IMR-90 (cell line): Measurements from ENCODE around the gene HLA-DRB1. TPM values are rescaled to one million over a fixed set of nuclear protein-coding genes. Genes with fewer than 3 reads are reported as not detected.

Source experiments
- ATAC-seq: fragments of 200-7000 bp; cut with Tn5 transposase; 2 replicates; pipeline ENCODE4 v1.9.1; 2020; ENCODE audit warnings: low read depth, mild to moderate bottlenecking, moderate library complexity
- BruUV-seq: library from RNA; stranded (reverse); fragments of 400-500 nt; replicated peaks from 2 replicates; lab custom pipeline; 2021; lab: Mats Ljungman, UMichigan
- CTCF ChIA-PET: fragments of 300-600 bp; formaldehyde crosslinking; extraction: SDS; loops from one replicate; lab custom pipeline; 2021; ENCODE audit warnings: antibody characterized with exemption; lab: Yijun Ruan, JAX
- POLR2A ChIA-PET: fragments of 300-600 bp; sonication (Branson Sonifier 250); formaldehyde crosslinking; loops from one replicate; lab custom pipeline; 2022; ENCODE audit warnings: antibody characterized with exemption; ENCODE audit not compliant: unreplicated experiment; lab: Charles Lee
- DNase-seq: peaks from one replicate; pipeline ENCODE4 v3.0.0; 2013
- H2AFZ ChIP-seq: replicated peaks from 2 replicates; pipeline ENCODE3; 2013; ENCODE audit warnings: low read length, mild to moderate bottlenecking; ENCODE audit not compliant: poor library complexity
- H2AK5ac ChIP-seq: 2 replicates; pipeline ENCODE4 v1.6.1; 2013; ENCODE audit warnings: low read depth, low read length, inconsistent platforms
- H2AK9ac ChIP-seq: replicated peaks from 2 replicates; pipeline ENCODE3; 2013; ENCODE audit warnings: mild to moderate bottlenecking, low read depth, low read length, moderate library complexity; ENCODE audit not compliant: poor library complexity
- H2BK120ac ChIP-seq: 2 replicates; pipeline ENCODE4 v1.6.1; 2013; ENCODE audit warnings: low read depth, low read length, inconsistent platforms
- H2BK15ac ChIP-seq: 3 replicates; pipeline ENCODE4 v1.6.1; 2013; ENCODE audit warnings: low read depth, low read length, inconsistent platforms
- H2BK20ac ChIP-seq: 2 replicates; pipeline ENCODE4 v1.6.1; 2013; ENCODE audit warnings: low read depth, mild to moderate bottlenecking, inconsistent platforms, low read length, moderate library complexity
- H2BK5ac ChIP-seq: 2 replicates; pipeline ENCODE4 v1.6.1; 2013; ENCODE audit warnings: mild to moderate bottlenecking, low read depth, low read length, inconsistent platforms; ENCODE audit not compliant: poor library complexity, severe bottlenecking
- H3K14ac ChIP-seq: replicated peaks from 2 replicates; pipeline ENCODE4 v1.6.1; 2013; ENCODE audit warnings: low read depth, low read length, inconsistent platforms
- H3K18ac ChIP-seq: 2 replicates; pipeline ENCODE4 v1.6.1; 2013; ENCODE audit warnings: low read depth, low read length, control low read depth
- H3K23ac ChIP-seq: 2 replicates; pipeline ENCODE4 v1.6.1; 2013; ENCODE audit warnings: low read depth, low read length, inconsistent platforms
- H3K27ac ChIP-seq: 2 replicates; pipeline ENCODE4 v1.5.1; 2013; ENCODE audit warnings: mild to moderate bottlenecking, control low read depth, low read length; ENCODE audit not compliant: insufficient read depth
- H3K27me3 ChIP-seq: 2 replicates; pipeline ENCODE4 v1.6.1; 2013; ENCODE audit warnings: low read length; ENCODE audit not compliant: control insufficient read depth, insufficient read depth
- H3K36me3 ChIP-seq: 2 replicates; pipeline ENCODE4 v1.6.1; 2013; ENCODE audit warnings: low read length, mixed read lengths; ENCODE audit not compliant: control insufficient read depth, insufficient read depth
- H3K4ac ChIP-seq: 2 replicates; pipeline ENCODE4 v1.6.1; 2013; ENCODE audit warnings: low read depth, low read length, inconsistent platforms
- H3K4me1 ChIP-seq: 2 replicates; pipeline ENCODE4 v1.6.1; 2013; ENCODE audit warnings: low read length, mixed read lengths; ENCODE audit not compliant: control insufficient read depth, insufficient read depth
- H3K4me2 ChIP-seq: 2 replicates; pipeline ENCODE4 v1.6.1; 2013; ENCODE audit warnings: low read depth, mild to moderate bottlenecking, control low read depth, low read length, moderate library complexity
- H3K4me3 ChIP-seq: 2 replicates; pipeline ENCODE4 v1.5.1; 2013; ENCODE audit warnings: low read depth, mild to moderate bottlenecking, control low read depth, low read length, moderate library complexity; ENCODE audit not compliant: insufficient read depth
- H3K56ac ChIP-seq: 2 replicates; pipeline ENCODE4 v1.6.1; 2013; ENCODE audit warnings: low read length, inconsistent platforms; ENCODE audit not compliant: insufficient read depth; ENCODE audit errors: extremely low read depth
- H3K79me1 ChIP-seq, 2 experiments: 2 replicates each; pipeline ENCODE4 v1.6.1; 2013; ENCODE audit warnings: low read length in 2 of 2, inconsistent platforms in 1 of 2, low read depth in 1 of 2
- H3K9ac ChIP-seq: 2 replicates; pipeline ENCODE4 v1.6.1; 2013; ENCODE audit warnings: low read depth, low read length, control low read depth
- H3K9me1 ChIP-seq: 2 replicates; pipeline ENCODE4 v1.6.1; 2013; ENCODE audit warnings: low read length, inconsistent platforms; ENCODE audit not compliant: insufficient read depth
- H3K9me3 ChIP-seq: 2 replicates; pipeline ENCODE4 v1.6.1; 2013; ENCODE audit warnings: low read length; ENCODE audit not compliant: control insufficient read depth, insufficient read depth
- H4K20me1 ChIP-seq: 2 replicates; pipeline ENCODE4 v1.6.1; 2013; ENCODE audit warnings: low read length, inconsistent platforms; ENCODE audit not compliant: insufficient read depth
- H4K5ac ChIP-seq: 2 replicates; pipeline ENCODE4 v1.6.1; 2013; ENCODE audit warnings: mild to moderate bottlenecking, low read depth, low read length, control low read depth
- H4K8ac ChIP-seq, 2 experiments: 2 replicates each; pipeline ENCODE4 v1.6.1; 2013; ENCODE audit warnings: low read depth in 2 of 2, low read length in 2 of 2, control low read depth in 1 of 2, inconsistent platforms in 1 of 2
- H4K91ac ChIP-seq: 2 replicates; pipeline ENCODE4 v1.6.1; 2013; ENCODE audit warnings: low read depth, low read length, inconsistent platforms; ENCODE audit not compliant: insufficient read depth
- BHLHE40 ChIP-seq: fragments of 150-350 bp; IDR thresholded peaks from 2 replicates; pipeline ENCODE4 v1.6.1; 2016; ENCODE audit warnings: mild to moderate bottlenecking, low read depth, low read length
- CEBPB ChIP-seq: IDR thresholded peaks from 2 replicates; pipeline ENCODE4 v1.6.1; 2012; ENCODE audit warnings: low read depth, low read length, improper control_type of control experiment
- CHD1 ChIP-seq: IDR thresholded peaks from 2 replicates; pipeline ENCODE4 v1.6.1; 2012; ENCODE audit warnings: low read depth, low read length, improper control_type of control experiment
- CTCF ChIP-seq: conservative IDR thresholded peaks from 2 replicates; pipeline ENCODE4 v1.5.1; 2012; ENCODE audit warnings: mild to moderate bottlenecking, low read depth, low read length, improper control_type of control experiment
- MAFK ChIP-seq: IDR thresholded peaks from 2 replicates; pipeline ENCODE4 v1.6.1; 2012; ENCODE audit warnings: low read depth, low read length, improper control_type of control experiment
- MAZ ChIP-seq: IDR thresholded peaks from 2 replicates; pipeline ENCODE4 v1.6.1; 2012; ENCODE audit warnings: low read depth, mild to moderate bottlenecking, low read length, improper control_type of control experiment, moderate library complexity, borderline replicate concordance
- NFE2L2 ChIP-seq: fragments of 150-350 bp; IDR thresholded peaks from 2 replicates; pipeline ENCODE4 v1.6.1; 2016; ENCODE audit warnings: low read depth, mild to moderate bottlenecking, low read length
- POLR2A ChIP-seq: IDR thresholded peaks from 2 replicates; pipeline ENCODE4 v1.6.1; 2012; ENCODE audit warnings: mild to moderate bottlenecking, low read depth, low read length
- RCOR1 ChIP-seq: IDR thresholded peaks from 2 replicates; pipeline ENCODE4 v1.6.1; 2012; ENCODE audit warnings: mild to moderate bottlenecking, low read length, improper control_type of control experiment; ENCODE audit not compliant: insufficient replicate concordance
- RFX5 ChIP-seq: IDR thresholded peaks from 2 replicates; pipeline ENCODE4 v1.8.0; 2012; ENCODE audit warnings: low read depth, mild to moderate bottlenecking, low read length, moderate library complexity
- WGBS, 2 experiments: methylation state at CpG; one replicate each; pipeline versions ENCODE4 v1.1.5 to v1.1.7; 2013; ENCODE audit warnings: missing lambda C conversion rate in 2 of 2; ENCODE audit not compliant: insufficient read length in 1 of 2; ENCODE audit errors: extremely low coverage in 2 of 2; 5-methylcytosine and 5-hydroxymethylcytosine counted together
- dilution Hi-C: fragments of 300-500 bp; cut with HindIII; formaldehyde crosslinking; loops from one replicate; pipeline ENCODE4 v1.14.3; 2018; ENCODE audit warnings: low sequenced_read_pairs; ENCODE audit not compliant: unreplicated experiment
- in situ Hi-C: fragments of 300-500 bp; cut with MboI; formaldehyde crosslinking; loops from 3 replicates; pipeline ENCODE4 v1.14.3; 2019; ENCODE audit warnings: low sequenced_read_pairs, inconsistent platforms, mixed read lengths
- intact Hi-C: fragments of 100-400 bp; cut with micrococcal nuclease; formaldehyde crosslinking; loops from 2 replicates; pipeline ENCODE4 v1.10.0; 2022
- polyA plus RNA-seq, 3 experiments: library from polyadenylated mRNA; depleted of rRNA; stranded (reverse); fragments of >200 nt; gene quantifications; 2 replicates each; pipeline ENCODE4 v1.2.3, GENCODE V29; 2012; ENCODE audit warnings: low replicate concordance in 1 of 3
- total RNA-seq: library from RNA; depleted of rRNA; stranded (reverse); fragments of >200 nt; gene quantifications from 2 replicates; pipeline ENCODE4 v1.2.3, GENCODE V29; 2012
- TF ChIP-seq, protein P1 (sequence below): fragments of 150-350 bp; IDR thresholded peaks from 2 replicates; pipeline ENCODE4 v1.6.1; 2016; ENCODE audit warnings: low read depth, mild to moderate bottlenecking, low read length, moderate library complexity, borderline replicate concordance

HLA-DRB1 gene
- total and polyA plus RNA-seq, 2 of the 4 experiments (the other 2 are of a cell fraction), result not detected

GRCh38 chr6:32578962-32579361 lies 10.7 kb downstream of the HLA-DRB1 start:
- CTCF ChIA-PET, result no interaction called here
- Histone ChIP-seq H3K56ac (no peak overlapping the region), H4K20me1 (no peaks in the 10 kb centered on the region), H3K9me3 (no peaks in the 10 kb centered on the region), H3K9ac (no peak overlapping the region), H2BK120ac (no peak overlapping the region), H3K9me1 (no peaks in the 10 kb centered on the region), H4K91ac (no peak overlapping the region), H3K14ac (no peak overlapping the region), H3K27ac (no peak overlapping the region), H3K4ac (no peak overlapping the region), H3K4me3 (no peak overlapping the region), H3K18ac (no peak overlapping the region), H2BK20ac (no peak overlapping the region), H3K27me3 (no peaks in the 10 kb centered on the region), H4K8ac (no peak overlapping the region), H3K4me1 (no peaks in the 10 kb centered on the region), H2AK9ac (no peak overlapping the region), H3K79me1 (no peaks in the 10 kb centered on the region), H4K5ac (no peak overlapping the region), H2BK15ac (no peak overlapping the region), H3K4me2 (no peak overlapping the region), H3K23ac (no peak overlapping the region), H2AFZ (no peak overlapping the region), H2AK5ac (no peak overlapping the region), H2BK5ac (no peak overlapping the region), H3K36me3 (no peaks in the 10 kb centered on the region)
- in situ Hi-C loops (no loop called here), intact Hi-C loops (no loop called here), dilution Hi-C loops (no loop called here)
- 0% methylated on average over 2 of the region's 3 CpGs; no CpG with 5 or more reads in 1 of the 2 experiments for WGBS, 2 experiments
- ATAC-seq (no peak), DNase-seq (no peak)
- BruUV-seq, result no TSS peak
- POLR2A ChIA-PET, result no interaction called here
- TF ChIP-seq MAFK (no peak), RFX5 (no peak), CEBPB (no peak), BHLHE40 (no peak), CHD1 (no peak), CTCF (no peak), RCOR1 (no peak), MAZ (no peak), POLR2A (no peak), NFE2L2 (no peak)
- TF ChIP-seq, protein P1, sequence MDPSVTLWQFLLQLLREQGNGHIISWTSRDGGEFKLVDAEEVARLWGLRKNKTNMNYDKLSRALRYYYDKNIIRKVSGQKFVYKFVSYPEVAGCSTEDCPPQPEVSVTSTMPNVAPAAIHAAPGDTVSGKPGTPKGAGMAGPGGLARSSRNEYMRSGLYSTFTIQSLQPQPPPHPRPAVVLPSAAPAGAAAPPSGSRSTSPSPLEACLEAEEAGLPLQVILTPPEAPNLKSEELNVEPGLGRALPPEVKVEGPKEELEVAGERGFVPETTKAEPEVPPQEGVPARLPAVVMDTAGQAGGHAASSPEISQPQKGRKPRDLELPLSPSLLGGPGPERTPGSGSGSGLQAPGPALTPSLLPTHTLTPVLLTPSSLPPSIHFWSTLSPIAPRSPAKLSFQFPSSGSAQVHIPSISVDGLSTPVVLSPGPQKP, result no peak
